HUDEP-2 (cell line): Measurements from ENCODE around the gene CCDC148.

Experiments
- DNase-seq, 76 experiments: peaks; one replicate each; lab custom pipeline; 2025; ENCODE audit not compliant: unreplicated experiment in 76 of 76; lab: John Stamatoyannopoulos, UW

The CCDC148 gene

DNA sequence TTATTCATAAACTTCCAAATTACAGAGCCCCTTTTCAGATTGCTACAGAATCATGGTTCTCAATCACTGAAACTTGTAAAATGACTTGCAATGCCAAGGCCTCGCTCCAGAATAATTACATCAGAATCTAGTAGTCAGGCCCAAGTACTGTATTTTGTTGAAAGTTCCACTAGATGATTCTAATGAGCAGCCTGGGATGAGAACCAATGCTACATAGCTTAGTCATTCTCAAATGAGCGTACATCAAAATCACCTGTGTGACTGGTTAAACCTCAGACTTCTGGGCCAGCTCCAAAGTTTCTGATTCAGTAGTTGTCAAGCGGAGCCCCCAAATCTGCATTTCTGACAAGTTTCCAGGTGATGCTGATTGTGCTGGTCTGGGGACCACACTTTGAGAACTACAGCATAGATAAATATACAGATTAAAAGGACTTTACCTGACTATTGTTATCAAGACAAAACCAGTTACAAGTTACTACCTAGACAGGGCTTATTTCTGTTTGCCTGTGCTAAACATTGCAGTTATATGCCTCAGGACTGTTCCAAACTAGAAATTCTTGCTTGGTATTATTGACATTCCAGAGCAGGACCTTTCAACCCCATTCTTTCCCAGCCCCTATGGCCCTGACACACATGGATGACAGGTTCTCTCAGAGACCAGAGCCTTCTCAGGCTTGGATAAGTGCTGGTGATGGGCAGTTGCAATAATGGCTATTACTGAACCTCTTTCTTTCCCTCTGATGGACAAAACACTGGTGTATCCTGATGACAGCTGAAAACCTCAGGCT lies 271.8 kb downstream of the CCDC148 start:
- no peak for DNase-seq

DNA sequence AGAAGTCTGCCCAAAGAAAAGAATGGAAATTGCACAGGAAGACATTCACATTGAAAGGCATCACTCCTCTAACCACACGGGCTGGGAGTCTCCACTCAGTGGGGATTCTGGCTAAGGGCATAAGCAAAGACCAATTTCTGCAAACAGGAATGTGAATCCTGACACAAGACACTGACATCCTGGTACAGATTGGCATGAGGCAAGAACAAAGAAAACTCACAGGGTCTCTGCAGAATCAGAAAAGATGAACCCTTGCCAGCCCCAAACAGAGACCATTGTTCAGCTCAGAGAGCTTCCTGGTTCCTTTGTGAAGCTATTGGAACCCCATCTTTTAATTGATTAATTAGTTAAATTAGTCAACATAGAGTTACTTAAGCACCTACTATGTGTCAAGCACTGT lies 272.6 kb downstream of the CCDC148 start:
- no peak for DNase-seq

DNA sequence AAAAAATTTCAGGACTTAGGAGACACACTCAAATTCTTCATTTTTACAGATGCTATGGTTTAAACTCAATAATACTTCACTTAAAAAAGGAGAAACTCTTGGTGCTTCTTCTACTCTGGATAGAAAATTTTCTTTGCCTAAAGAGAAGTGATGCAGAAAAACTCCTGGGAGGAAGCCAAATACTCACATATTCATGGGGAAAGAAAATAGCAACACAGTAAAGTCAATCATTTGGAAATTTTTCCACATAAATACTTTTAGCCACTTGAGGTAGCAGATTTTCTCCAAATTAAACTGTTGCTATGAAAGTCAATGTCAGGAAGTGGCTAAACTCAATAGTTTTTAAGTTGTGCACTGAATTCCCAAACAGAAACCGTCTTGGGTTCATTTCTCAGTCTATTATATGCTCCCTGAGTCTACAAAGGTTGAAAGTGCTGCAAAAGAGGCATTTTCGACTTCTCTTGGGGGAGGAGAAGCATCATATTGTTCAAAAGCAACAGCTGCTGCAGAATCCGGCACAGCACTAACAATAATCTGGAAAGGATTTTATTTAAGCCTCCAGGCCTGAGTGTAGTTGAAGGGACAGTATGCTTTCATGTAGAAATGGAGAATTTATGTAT lies 273.8 kb downstream of the CCDC148 start:
- no peak for DNase-seq

DNA sequence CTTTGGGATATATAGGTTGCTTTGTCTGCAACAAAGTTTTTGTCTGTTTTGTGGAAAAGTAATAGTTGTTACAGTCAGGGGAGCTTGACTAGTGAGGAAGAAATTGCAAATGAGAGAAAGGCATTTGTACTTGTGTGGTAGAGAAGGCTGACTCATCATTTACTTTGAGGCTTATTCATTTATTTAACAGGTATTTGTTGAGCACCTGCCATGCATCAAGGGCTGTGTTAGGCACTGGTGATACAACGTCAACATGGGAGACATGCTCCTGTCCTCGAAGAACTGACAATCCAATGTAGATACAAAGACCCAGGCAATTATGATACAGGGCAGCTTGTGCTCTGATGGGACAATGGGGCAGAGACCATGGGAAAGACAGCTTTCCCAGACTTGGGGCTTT lies 275.4 kb downstream of the CCDC148 start:
- DNase-seq = no peak

DNA sequence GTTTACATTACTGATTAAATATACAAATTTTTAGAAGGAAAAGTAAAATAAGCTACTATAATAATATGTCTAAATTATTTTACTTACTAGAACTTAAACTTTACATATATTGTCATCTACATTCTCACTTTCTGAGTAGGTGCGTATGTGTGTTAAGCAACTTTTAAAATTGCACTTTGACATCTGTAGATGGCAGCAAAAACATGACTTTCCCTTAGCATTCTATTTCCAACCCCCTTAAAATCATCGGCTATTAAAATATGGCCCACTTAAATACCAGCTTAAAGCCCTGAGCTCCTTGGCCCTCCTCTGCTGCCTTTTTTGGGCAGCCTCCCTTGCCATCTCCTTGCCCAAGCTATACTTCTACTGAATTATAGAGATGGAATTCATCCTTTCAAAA lies 276.9 kb downstream of the CCDC148 start:
- DNase-seq = no peak

DNA sequence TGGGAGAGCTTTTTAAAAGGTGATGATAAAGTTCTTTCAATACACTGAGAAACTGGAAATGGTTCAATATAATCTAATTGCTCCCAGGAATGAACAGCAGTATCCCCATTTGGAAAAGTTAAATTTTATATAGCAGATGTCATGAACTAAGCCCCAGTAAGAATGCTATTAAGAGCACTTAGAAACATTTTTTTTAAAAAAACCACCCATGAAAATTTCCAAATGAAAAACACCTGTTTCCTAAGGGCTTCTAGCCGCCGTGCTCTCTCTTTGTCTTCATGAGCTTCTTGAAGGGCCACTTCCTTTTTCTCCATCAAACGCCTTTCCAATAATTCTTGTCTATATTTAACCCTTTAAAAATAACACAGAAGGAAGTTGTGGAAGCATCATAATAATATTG lies 277.9 kb downstream of the CCDC148 start:
- no peak for DNase-seq

DNA sequence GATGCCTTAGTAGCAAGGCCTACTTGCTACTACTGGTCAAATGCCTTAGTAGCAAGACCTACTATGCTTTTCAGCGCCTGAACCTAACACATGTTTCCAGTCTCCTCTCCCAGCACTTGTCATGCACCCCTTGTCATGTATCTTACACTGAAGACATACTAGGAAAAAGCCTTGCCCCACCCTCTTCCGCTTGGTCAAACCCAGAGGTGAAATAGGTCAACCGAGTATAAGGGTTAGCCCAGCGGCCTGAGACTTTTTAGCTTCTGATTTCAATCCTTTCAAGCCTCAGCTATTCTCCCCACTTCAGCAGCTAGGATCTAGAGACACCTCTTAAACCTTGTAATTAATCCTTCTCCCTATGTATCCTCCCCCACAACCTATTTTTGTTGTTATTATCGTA lies 281.6 kb downstream of the CCDC148 start:
- DNase-seq = no peak

DNA sequence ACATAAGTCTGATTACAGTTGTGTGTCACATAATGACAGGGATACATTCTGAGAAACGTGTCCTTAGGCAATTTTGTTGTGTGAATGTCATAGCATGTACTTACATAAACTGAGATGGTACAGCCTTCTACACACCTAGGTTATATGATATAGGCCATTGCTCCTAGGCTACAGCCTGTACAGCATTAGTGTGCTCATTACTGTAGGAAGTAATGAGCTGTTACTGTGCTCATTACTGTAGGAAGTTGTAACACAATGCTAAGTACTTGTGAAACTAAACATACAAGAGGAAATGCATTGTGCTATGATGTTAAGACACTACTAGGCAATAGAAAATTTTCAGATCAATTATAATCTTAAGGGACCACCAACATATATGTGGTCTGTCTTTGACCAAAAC lies 282.1 kb downstream of the CCDC148 start:
- DNase-seq = no peak

DNA sequence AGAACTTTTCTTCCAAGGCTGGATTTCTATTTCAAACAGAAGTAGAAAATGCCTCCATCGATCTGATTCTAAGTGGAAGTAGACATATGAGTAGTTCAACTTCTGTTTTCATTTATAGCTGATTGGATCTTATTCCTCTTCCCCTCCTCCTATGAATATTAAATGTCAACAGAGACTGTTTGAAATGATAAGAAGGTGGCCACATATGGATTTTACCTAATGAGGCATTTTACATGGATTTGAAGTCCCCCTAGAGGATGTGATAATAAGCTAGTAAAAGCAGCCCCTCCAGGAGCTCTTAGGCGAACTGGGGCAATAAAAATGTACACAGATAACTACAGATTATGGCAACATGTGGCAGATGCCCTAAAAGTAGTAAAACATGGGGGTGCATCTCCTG lies 283.8 kb downstream of the CCDC148 start:
- no peak for DNase-seq

DNA sequence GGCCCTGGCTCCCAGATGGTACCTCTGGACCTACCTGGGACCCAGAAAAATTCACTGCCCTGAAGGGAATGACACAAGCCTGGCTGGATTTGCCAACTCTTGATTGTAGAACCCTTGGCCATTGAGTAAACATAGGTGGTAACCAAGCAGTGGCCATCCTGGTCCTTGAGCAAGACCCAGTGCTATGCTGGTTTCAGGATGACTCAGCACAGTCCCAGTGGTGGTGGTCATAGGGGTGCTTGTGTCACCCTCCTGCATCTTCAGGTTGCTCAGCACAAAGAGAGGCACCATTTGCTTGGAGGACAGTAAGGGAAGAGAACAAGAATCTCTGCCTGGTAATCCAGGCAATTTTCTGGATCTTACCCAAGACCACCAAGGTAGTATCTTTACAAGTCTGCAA lies 302.0 kb downstream of the CCDC148 start:
- no peak for DNase-seq

DNA sequence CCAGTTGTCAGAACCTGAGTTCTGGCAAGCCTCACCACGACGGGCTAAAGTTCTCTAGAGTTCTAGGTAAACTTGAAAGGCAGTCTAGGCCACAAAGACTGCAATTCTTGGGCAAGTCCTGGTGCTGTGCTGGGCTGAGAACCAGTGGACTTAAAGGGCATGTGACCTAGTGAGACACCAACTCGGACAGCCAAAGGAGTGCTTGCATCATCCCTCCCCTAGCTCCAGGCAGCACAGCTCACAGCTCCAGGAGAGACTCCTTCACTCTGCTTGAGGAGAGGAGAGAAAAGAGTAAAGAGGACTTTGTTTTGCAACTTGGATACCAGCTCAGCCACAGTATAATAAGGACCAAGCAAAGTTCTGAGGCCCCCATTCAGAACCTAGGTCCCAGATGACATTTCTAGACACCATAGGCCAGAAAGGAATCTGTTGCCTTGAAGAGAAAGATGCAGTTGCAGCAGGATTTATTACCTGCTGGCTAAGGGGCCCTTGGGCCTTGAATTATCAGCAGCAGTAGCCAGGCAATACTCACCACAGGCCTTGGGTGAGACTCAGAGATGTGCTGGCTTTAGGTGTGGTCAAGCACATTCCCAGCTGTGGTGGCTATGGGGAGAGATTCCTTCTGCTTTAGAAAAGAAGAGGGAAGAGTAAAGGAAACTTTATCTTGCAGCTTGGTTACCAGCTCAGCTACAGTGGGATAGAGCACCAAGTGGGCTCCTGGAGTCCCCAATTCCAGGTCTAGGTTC lies 303.1 kb downstream of the CCDC148 start:
- no peak for DNase-seq

DNA sequence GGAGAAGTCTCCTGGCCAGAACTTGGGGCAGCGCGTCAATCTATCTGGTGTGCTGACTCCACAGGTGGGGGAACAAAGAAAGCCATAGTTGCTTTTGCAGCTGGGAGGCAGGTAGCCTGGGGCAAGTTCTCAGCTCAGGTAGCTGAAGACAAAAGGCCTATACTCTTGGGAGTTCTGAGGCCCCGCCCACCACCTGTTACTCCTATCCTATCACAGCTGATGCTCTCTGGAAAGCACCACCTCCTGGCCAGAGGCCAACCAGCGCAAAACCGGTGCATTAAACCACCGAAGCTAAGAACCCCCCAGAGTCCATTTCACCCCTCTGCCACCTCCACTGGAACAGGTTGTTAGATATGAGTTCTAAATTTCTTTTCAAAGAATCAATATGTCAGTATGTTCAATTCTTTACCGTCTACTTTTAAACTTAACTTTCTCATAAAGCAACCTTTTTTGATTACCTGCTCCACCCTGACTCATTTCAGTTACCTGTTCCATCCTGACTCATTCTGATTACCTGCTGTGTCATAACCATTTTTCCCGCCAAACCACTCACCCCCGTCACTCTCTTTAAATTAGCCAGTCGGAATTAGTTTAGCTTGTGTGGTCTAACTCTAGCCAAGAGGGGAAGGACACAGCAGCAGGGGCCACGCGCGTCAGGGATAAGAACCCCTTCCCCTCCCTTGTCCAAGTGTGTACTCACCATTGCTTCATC lies 311.5 kb downstream of the CCDC148 start:
- DNase-seq = no peak

DNA sequence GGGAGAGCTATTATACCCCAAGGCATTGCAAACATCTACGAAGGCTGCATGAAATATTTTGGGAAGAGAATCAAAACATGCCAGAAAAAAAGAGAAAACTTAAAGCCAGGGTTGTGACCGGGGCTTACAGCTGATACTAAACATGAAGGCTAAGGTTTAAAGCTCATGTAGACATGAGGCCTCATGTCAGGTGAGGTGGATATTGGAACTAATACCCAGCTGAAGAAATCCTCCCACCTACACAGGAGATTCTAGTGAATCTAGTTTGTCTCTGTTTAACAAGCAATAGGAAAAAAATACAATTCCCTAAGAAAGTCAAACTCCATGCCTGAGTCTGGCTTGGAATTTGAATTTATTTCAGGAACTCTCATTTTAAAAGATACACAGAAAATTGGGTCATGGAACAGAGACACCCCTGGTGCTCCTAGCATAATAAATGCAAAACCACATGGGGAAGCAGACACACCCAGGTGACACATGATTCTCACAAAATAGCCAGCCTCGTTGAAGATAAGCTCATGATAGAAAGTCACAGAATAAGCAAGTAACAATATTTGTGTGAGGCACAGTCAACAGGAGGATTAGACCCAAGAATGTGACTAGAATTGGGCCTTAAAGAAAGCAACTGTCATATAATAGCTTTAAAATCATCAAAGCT lies 312.7 kb downstream of the CCDC148 start:
- DNase-seq = no peak

DNA sequence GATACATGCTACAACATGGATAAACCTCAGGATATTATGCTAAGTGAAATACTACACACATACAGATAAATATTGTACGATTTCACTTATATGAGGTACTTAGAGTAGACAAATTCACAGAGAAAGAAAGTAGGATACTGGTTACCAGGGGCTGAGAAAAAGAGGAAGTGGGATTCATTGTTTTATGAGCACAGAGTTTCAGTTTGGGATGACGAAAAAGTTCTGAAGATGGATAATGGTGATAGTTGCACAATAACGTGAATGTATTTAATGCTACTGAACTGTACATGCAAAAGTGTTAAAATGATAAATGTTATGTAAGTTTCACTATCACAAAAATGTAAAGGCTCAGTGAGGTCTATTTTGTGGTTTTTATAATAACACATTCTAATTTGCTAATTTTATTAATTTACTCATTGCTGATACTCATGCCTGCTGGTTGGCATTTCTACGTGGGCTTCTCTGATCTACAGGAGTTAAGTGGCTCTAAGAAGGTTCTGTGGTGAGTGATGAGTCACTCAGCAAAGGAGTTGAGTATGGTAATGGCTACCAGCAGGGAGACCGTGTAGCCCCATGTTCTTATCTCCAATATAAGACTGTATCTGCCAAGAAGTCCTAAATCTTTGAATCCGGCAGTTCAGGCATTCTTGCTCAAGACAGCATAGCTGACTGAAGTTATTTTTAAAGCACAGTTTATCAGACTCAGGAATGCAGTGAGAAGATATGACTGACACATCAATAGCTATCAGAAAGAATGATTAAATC lies 313.8 kb downstream of the CCDC148 start:
- peak in 4 of 76 experiments; percentile 2 to 6 (median 3) for DNase-seq

DNA sequence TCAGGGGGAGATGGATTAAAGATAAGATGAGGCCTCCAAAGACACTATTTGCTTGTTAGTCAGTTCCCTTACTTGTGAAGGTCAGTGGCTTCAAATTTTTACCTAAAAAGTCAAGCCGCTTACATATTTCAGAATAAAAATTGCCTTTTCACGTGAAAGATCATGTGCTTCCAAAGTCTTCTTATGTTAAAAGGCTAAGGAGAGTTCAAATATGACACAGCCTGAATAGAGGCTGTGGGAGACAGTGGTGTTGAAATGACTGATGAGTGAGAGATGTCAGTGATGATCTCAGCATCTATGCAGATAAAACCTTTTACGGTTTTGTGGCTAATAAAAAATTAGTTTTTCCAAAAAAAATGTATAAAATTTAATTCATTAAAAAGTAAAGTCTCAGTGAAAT lies 314.4 kb downstream of the CCDC148 start:
- DNase-seq = no peak

DNA sequence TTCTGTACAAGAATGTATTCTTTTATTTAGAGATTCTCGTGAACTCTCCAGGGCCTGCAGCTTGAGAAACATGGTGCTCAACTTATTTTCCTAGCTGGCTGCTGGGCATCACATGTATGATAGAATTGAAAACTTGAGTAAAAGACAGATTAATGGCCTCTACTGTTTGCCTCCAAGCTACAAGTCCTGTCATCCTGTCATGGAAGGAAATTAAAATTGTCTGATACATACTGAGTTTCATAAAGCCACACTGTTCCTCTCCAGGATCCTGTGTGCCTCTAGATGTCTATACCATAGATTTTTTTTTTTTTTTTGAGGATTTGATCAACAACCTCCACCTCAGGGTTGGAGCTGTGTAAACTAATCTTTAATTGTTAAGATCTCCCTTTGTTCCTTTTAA lies 316.4 kb downstream of the CCDC148 start:
- no peak for DNase-seq

DNA sequence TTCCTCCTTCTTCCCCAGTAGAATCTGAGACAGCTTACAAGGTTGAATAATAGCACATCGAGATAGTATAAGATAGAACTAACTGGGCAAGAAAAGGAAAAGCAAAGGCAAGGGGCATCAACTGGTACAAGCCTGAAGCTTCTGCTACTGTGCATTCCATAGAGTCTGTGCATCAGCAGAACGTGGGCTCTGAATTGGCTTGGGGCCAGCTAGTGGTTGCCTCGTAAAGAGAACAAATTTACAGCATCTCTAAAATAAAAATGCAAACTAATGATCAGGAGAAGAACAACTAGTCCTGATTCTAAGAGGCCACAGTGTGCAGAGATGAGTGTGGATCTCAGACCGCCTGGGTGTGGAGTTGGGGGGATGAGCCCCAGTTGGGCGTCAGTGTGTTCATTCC lies 318.3 kb downstream of the CCDC148 start:
- DNase-seq = no peak

DNA sequence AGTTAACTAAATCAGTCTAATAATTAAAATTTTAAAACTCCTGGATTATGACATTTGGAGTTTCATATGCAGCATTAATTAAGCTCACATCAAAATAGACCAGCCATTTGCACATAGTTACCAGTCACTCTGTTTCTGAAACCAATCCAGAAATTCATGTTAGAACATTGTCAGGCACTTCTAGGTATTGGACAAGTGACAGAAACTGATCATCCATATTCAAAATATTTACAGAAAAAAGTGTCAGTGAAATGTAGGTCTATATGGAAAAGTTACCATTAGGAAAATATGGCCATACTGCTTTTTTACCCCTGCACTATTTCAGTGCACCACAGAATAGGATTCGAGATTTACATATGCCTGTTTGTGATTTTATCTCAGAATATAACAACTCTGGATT lies 321.5 kb downstream of the CCDC148 start:
- DNase-seq = no peak

DNA sequence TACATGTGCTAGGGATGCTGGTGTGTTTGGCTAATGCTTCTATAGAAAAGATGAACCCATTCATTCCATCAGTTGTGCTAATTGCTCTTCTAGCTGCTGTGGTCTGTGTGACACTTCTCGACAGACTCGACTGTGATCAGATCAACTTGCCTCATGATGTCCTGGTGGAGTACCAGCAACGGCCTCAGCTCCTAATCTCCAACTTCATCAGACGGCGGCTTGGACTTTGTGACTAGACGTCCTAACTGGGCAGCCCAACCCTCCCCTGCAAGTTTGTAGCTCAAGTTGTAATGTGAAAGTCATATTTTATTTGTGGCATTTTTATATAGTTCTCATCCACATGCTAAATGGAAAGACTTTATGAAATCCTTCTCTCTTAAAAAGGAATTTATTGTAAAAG lies 321.9 kb downstream of the CCDC148 start:
- DNase-seq = no peak

DNA sequence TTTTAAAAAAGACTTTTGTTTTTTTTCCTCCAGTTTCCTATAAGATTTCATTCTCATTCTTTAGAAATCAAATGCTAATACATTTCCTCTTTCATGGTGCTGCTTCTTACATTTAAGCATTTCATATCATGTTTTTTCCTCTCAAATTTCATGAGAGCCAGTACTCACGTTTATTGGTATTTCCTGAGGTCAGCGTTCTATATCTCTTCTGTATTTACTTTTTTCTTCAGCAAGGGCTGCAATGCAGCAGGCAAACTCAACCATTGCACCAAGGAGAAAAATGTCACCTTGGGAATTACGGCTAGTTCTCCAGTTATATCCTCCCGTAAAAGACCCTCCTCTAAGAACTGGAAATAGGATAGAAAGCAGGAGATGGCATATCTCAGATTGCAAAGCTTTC lies 322.5 kb downstream of the CCDC148 start:
- DNase-seq = no peak
